Testis (tissue), 3 donors: ENCODE data around the gene BIN1. TPM values are rescaled to one million over a fixed set of nuclear protein-coding genes. Genes with fewer than 3 reads are reported as not detected.

Experiments
- DNase-seq: peaks from one replicate; pipeline ENCODE4 v3.0.0-alpha.2; 2019
- H3K27ac ChIP-seq, 2 donors: fragments of 200-600 bp; sonication (generic); one replicate each; pipeline ENCODE4 v1.5.1; 2019
- H3K27me3 ChIP-seq: fragments of 200-600 bp; sonication (generic); one replicate; pipeline ENCODE4 v1.5.1; 2019
- H3K36me3 ChIP-seq: fragments of 200-600 bp; sonication (generic); one replicate; pipeline ENCODE4 v1.5.1; 2017; ENCODE audit warnings: low read depth; ENCODE audit errors: missing control alignments
- H3K4me1 ChIP-seq: fragments of 200-600 bp; sonication (generic); one replicate; pipeline ENCODE4 v1.5.1; 2019
- H3K4me3 ChIP-seq, 2 donors: fragments of 200-600 bp; sonication (generic); one replicate each; pipeline ENCODE4 v1.5.1; 2017 to 2019
- H3K9me3 ChIP-seq: fragments of 200-600 bp; sonication (generic); one replicate; pipeline ENCODE4 v1.5.1; 2017
- POLR2A ChIP-seq: fragments of 450-650 bp; IDR thresholded peaks from one replicate; pipeline ENCODE4 v1.6.1; 2017; ENCODE audit warnings: antibody characterized with exemption, mild to moderate bottlenecking, moderate library complexity
- WGBS, 2 donors: methylation state at CpG; one replicate each; pipeline ENCODE4 v1.1.5; 2018; 5-methylcytosine and 5-hydroxymethylcytosine counted together
- intact Hi-C: fragments of 100-400 bp; cut with DNase I; formaldehyde crosslinking; loops from one replicate; pipeline ENCODE4 v1.15.1; 2023; ENCODE audit warnings: low total_unique reads
- polyA plus RNA-seq: library from polyadenylated mRNA; stranded (reverse); fragments of 350-450 nt; fragmentation: Illumina TruSeq; extraction: RNeasy Lipid Tissue Mini Kit (QIAGEN cat#74804); gene quantifications from one replicate; pipeline ENCODE4 v1.2.3, GENCODE V29; 2014; ENCODE audit warnings: low read depth, low replicate concordance; ENCODE audit not compliant: insufficient read depth
- total RNA-seq, 2 donors: library from RNA; depleted of rRNA; stranded (reverse); fragments of >200 nt; gene quantifications; one replicate each; pipeline ENCODE4 v1.2.3, GENCODE V29; 2016
- TF ChIP-seq, protein P1 (sequence below), 3 experiments: fragments of 450-650 bp in 2 of 3; fragments of 200-600 bp in 1 of 3; sonication (generic) in 1 of 3; IDR thresholded peaks; one replicate each; pipeline ENCODE4 v1.5.1; 2016 to 2019; ENCODE audit warnings: antibody characterized with exemption in 3 of 3, mild to moderate bottlenecking in 2 of 3, moderate library complexity in 1 of 3

The BIN1 gene
- total and polyA plus RNA-seq, 3 donors from 2014 or later = 25.0 to 38.8 (median 28.7) TPM

DNA sequence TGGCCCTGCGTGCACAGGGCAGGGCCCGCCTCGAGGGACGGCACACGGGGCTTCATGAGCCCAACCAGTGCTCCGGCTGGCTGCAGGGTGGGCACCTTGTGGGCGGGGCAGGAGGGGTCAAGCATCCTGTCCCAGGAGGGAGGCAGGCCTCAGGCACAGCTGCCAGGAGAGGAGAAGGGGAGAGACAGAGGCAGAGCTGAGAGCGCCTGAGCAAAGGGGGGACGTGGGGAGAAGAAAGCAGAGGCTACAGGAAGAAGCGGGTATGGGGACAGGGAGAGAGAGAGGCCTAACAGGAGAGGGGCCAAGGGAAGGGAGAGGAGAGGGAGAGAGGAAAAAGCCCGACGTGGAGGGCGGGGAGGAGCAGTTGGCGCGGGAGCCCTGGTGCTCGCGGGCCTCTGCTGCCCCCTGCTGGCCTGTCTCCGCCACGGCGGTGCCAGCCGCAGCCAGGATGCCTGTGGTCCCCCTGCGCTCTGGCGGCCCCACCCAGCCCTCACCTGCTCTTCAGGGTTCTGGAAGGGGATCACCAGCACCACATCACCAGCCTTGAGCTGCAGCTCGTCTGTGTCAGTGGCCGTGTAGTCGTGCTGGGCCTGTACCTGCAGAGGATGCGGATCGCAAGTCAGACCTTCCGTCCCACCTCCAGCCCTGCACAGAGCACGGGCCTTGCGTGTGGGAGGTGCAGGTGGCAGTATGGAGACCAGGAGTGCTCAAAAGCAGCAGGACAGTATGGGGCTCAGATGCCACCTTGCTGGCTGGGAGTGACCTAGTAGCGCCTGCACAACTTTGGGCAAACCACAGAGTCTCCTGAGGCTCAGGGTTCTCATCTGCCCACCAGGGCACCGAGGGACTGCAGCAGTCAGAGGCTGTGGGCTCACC lies 56.8 kb downstream of the BIN1 start:
- 41 to 46% methylated on average over 19 to 33 of the region's 33 CpGs for WGBS, 2 donors
- intact Hi-C loops = no loop called here
- Histone ChIP-seq H3K4me1 (peaks cover 3% of the 10 kb centered on the region), H3K9me3 (no peaks in the 10 kb centered on the region), H3K27me3 (no peaks in the 10 kb centered on the region), H3K27ac (no peak overlapping the region), H3K36me3 (no peaks in the 10 kb centered on the region), H3K4me3 (no peak overlapping the region)
- TF ChIP-seq POLR2A = no peak
- TF ChIP-seq, protein P1, sequence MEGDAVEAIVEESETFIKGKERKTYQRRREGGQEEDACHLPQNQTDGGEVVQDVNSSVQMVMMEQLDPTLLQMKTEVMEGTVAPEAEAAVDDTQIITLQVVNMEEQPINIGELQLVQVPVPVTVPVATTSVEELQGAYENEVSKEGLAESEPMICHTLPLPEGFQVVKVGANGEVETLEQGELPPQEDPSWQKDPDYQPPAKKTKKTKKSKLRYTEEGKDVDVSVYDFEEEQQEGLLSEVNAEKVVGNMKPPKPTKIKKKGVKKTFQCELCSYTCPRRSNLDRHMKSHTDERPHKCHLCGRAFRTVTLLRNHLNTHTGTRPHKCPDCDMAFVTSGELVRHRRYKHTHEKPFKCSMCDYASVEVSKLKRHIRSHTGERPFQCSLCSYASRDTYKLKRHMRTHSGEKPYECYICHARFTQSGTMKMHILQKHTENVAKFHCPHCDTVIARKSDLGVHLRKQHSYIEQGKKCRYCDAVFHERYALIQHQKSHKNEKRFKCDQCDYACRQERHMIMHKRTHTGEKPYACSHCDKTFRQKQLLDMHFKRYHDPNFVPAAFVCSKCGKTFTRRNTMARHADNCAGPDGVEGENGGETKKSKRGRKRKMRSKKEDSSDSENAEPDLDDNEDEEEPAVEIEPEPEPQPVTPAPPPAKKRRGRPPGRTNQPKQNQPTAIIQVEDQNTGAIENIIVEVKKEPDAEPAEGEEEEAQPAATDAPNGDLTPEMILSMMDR (IDR thresholded peaks at IDR 0.05) = peak; percentile 68 to 96 (median 79)
- peak; percentile 74 for DNase-seq

DNA sequence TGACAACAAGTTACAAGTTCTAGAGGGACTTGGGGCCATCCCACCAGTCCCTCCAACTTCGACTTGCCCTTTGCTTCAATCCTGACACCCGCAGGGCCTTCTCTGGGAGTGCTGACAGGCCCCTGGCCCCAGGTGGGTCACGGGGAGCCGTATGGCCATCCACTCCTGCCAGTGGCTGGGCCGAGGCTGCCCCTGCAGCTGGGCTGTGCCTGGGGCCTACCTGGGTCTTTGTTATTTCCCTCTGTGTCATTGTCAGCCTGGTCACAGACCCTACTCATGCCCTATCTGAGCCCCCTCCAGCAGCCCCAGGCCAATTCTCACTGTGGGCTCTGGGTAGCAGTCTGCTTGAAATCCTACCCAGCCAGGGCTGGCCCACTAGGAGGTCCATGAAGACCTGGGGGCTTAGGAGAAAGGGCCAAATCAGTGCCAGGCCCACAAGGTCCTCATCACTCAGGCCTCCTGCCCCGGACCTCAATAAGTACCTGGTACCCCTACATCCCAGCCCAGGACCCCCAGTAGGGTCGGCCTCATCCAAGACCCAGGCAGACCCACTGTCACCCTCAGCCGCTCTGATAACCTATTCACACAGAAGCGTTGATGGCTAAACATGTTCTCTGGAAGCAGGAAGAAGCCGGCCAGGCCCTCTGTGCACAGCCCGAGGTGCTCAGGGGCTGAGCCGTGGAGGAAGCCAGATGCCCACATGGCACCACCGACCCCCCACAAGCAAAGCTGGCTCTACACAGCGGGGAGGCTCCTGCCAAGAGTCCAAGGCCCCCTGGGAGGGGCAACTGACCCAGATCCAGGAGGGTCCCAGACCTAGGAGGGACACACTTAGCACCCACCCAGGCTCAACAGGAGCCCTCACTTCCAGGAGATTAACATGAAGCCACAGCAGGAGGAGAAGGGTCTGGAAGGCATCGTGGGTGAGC lies 57.7 kb downstream of the BIN1 start:
- peaks cover 3% of the 10 kb centered on the region for H3K4me1 ChIP-seq
- no peaks in the 10 kb centered on the region for H3K9me3 ChIP-seq
- no peaks in the 10 kb centered on the region for H3K27me3 ChIP-seq
- H3K36me3 ChIP-seq = no peaks in the 10 kb centered on the region
- DNase-seq = no peak
- intact Hi-C loops = no loop called here
- no peak overlapping the region for H3K27ac ChIP-seq
- TF ChIP-seq POLR2A = no peak
- TF ChIP-seq, protein P1 (IDR thresholded peaks at IDR 0.05) = no peak
- WGBS, 2 donors = 86 to 93% methylated on average over 5 to 12 of the region's 15 CpGs
- H3K4me3 ChIP-seq = no peak overlapping the region

DNA sequence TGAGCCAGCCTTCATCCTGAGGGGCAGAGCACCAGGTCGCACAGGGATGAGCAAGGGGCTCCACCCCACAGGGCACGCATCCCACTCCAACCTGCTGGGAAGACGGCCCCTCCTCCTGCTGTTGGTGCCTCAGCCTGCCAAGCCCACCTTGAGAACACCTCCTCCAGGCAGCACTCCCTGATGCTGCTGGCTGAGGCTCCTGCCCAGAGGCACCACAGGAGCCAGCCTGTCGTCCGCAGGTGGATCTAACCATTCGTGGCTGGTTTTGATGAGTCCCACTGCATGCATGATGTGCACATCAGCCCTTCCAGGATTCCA lies 58.4 kb downstream of the BIN1 start:
- Histone ChIP-seq H3K9me3 (no peaks in the 10 kb centered on the region), H3K27me3 (no peaks in the 10 kb centered on the region), H3K36me3 (no peaks in the 10 kb centered on the region), H3K27ac (no peak overlapping the region), H3K4me1 (peaks cover 3% of the 10 kb centered on the region), H3K4me3 (no peak overlapping the region)
- WGBS, 2 donors = 88 to 91% methylated on average over 3 to 6 of the region's 6 CpGs
- DNase-seq = no peak
- intact Hi-C loops = no loop called here
- no peak for TF ChIP-seq POLR2A
- TF ChIP-seq, protein P1 (IDR thresholded peaks at IDR 0.05) = no peak

DNA sequence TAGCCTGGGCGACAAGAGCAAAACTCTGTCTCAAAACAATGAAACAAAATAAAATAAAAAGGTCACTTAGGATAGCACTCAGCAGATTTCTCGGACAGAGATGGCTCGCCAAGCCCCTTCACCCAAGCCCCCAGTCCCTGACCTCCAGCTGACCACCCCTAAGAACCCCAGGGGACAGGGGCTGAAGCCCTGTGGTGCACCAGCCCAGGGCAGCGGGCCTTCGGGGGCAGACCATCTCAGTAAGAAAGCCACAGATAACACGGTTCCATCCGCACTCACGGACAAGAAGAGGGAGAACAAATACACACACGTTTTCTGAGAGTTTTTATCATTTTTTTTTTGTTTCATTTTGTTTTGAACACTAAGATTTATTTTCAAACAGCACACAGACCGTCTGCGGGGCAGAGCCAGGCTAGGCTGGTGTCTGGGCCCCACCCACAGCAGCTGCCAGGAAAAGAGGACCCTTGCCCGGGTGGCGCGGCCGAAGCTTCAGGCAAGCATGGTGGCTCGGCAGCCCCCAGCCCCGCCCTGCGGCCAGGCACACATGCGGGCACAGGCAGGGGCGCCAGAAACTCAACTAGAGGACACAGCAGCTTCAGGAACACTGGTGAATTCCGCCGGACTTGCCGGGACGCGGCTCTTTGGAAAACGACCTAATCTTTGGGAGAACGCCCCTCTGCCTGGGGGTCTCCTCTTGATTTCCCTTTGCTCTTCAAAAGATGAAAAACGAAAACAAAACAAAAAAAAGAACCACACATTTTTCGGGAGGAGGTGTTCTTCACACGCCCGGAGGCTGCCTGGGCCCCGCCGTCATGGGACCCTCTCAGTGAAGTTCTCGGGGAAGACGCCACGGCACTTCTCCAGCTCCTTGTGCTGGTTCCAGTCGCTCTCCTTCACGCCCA lies 59.0 kb downstream of the BIN1 start:
- peaks cover 3% of the 10 kb centered on the region for H3K4me1 ChIP-seq
- no peaks in the 10 kb centered on the region for H3K9me3 ChIP-seq
- H3K36me3 ChIP-seq = no peaks in the 10 kb centered on the region
- no peak overlapping the region for H3K27ac ChIP-seq
- intact Hi-C loops = no loop called here
- H3K27me3 ChIP-seq = no peaks in the 10 kb centered on the region
- no peak overlapping the region for H3K4me3 ChIP-seq
- WGBS, 2 donors = 91 to 94% methylated on average over 38 of the region's 38 CpGs
- no peak for DNase-seq
- TF ChIP-seq, protein P1 (IDR thresholded peaks at IDR 0.05) = no peak
- TF ChIP-seq POLR2A = no peak
